GM18951 (cell line): ENCODE results near the gene GSG1L.

Experiments
- POLR2A ChIP-seq: IDR thresholded peaks from 4 replicates; pipeline ENCODE4 v1.6.1; 2011; ENCODE audit warnings: mild to moderate bottlenecking; ENCODE audit not compliant: insufficient read length, insufficient read depth; ENCODE audit errors: extremely low read depth
- in situ Hi-C: fragments of 300-500 bp; cut with MboI; formaldehyde crosslinking; loops from one replicate; pipeline ENCODE4 v1.12.0; 2022; ENCODE audit warnings: low sequenced_read_pairs, mixed read lengths, inconsistent platforms; ENCODE audit not compliant: unreplicated experiment

GSG1L gene

DNA sequence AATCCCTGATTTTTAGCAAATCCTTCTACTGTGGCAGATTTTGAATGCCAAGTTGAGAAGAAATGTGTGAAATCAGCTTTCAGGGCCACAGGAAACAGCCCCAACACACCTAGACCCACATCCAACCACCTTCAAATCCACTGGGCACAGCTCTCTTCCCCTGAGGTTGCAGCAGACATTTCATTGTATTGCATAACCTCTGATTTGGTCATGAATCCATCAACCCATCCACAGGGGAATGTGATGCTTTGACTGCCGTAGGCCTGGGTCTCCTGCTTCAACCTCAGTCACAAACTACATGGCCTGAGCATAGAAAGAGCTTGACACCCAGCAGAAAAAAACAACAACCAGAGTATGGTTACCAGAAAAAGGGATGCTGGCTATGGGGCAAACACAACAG lies 145.6 kb downstream of the GSG1L start:
- in situ Hi-C loops: no loop called here

DNA sequence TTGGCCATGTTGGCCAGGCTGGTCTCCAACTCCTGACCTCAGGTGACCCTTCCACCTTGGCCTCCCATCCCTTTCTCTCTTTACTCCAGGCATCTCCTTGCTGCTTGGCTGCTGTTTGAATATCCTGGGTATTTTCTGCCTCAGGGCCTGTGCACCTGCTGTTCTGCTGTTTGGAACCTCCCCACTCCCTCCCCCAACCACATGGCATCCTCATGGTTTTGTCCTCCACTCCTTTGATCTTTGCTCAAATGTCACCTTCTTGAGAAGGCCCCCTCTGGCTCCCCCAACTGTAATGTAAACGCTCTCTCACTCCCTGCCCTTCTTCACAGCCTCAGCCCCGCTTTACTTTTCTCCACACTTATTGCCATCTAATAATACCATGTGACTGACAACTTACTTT lies 152.0 kb downstream of the GSG1L start:
- in situ Hi-C loops: no loop called here
- TF ChIP-seq POLR2A: no peak

More for the DNA sequence above, 145.6 kb downstream of the GSG1L start:
- no peak for TF ChIP-seq POLR2A

DNA sequence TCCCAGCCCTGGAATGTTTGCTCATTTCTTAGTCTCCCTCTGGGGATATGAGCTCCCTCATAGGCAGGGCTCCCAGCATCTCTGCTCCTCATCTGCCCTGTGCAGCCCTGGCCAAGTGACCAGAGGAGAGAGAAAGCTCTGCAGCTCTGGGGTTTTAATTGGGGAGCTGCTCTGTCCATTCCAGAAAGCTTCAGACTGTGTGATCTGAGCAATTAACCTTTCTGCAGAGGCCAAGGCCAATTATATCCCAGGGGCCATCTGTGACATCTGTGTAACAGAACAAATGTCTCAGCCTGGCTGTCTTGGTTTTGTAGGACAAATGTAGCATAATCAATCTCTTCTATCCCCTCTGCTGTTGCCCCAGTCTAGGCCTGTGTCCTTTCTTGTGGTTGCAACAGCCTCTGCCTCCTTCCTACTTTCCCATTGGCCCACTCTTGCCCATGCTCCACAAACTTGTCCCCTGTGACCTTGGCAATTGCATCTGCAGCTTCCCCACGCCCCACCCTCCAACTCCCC lies 156.0 kb downstream of the GSG1L start:
- no peak for TF ChIP-seq POLR2A
- in situ Hi-C loops: no loop called here

DNA sequence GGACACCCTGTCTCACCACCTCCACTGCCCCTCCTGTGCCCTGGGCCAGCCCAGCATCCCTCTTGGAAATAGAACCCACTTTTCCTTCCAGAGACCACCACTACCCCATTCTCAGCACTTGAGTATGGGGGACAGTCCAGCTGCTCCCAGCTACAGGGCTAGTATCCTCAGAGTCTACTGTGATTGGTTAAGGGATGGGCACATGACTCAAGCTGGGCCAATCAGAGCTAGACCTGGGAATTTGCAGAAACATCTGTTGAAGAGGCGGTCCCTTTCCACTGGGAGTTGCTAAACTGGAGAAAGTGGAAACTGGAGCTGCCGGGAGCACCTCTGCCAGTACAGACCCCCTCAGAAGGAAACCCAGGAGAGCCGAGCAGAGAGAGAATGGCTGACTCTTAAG lies 156.6 kb downstream of the GSG1L start:
- in situ Hi-C loops: no loop called here
- TF ChIP-seq POLR2A: no peak

DNA sequence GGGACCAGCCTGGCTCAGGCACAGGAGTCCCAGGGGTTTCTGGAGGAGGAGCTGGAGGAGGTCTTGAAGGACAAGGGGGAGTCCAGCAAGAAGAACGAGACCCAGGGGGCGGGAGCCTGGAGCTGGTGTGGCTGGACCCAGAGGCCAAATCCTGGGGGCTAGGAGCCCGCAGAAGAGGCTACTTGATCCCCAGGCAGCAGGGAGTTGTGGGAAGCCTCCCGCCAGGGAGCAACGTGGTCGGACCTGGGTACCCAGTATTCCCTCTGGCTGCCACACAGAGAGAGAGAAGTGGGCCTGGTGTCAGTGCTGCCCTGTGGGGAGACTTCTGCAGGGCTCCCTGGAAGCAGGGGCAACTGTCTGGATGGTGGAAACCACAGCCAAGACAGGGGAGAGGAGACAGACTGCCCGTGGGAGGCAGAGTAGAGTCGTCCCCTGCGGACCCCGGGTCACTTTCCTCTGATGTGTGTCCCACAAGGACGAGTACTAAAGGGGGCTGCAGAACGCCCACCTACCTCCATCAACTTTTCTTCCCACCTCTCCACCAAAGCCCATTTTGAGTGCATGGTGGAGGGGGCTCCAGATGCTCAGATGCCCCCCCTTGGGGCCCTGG lies 160.4 kb downstream of the GSG1L start:
- TF ChIP-seq POLR2A: no peak
- in situ Hi-C loops: no loop called here

DNA sequence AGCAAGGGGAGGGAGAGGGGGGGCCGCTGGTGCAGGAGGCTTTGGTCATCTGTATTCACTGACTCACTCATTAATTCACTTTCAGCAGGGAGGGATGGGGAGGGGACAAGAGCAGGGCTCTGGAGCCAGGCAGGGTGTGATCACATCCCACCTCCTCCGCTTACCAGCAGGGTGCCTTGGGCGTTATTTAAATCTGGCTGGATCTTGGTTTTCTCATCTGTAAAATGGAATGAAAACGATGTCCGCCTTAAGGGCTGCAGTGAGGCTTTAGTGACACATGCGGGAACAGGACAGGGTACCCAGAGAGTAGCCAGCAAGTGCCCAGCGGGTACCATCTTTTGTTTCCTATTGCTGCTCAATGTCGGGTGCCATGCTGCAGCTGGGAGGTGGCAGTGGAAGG lies 161.0 kb downstream of the GSG1L start:
- in situ Hi-C loops: no loop called here
- no peak for TF ChIP-seq POLR2A

DNA sequence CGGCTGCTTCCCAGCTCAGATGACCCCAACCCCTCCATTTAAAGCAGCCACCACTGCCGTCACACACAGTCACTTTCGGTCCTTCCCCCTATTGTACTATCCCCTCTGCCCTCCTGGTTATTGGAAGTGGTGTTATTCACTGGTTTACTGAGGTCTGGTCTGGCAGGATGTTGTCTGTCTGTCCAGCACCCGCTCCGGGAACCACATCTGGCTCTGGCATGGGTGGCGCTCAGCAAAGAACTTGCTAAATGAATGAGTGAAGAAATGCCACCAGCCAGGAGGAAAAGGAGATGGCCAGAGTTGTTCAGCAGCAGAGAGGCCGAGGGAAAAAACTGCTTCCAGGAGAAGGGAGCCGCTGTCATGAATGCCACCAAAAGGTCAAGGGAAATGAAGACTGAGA lies 161.6 kb downstream of the GSG1L start:
- in situ Hi-C loops: no loop called here
- no peak for TF ChIP-seq POLR2A

DNA sequence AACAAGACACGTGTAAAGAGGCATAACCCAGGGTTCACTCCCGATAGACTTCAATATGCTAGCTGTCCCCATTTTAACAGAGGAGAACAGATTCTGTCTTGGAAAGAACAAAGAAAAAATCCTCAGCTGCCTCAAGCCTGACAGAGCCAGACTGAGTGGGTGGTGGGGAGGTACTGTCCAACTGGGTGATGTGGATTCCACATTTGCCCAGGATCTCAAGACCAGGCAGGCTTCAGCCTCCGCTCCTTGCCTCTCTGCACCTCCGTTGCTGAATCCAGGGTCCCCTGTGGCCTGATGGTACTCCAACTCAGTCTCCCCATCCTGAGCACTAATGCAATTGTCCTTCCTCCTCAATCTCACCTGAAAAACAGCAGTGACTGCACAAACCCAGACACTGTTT lies 163.8 kb downstream of the GSG1L start:
- no peak for TF ChIP-seq POLR2A
- in situ Hi-C loops: no loop called here

DNA sequence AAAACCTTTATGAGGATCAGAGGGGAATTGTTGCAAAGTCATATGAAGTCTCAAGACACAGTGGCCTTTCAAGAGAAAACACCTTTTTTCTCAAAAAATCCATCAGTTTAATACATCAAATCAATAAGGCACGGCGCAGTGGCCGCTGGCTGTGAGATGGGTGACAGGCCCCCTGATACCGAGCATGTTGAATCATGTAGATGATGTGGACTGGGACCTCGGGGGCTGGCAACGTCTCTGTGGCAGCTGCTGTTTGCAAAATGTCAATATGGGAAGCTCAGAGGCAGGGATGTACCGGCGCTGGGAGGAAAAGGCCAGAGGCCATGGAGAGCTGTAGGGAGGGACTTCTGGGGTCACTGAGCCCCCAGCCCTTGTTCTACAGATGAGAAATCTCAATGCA lies 169.1 kb downstream of the GSG1L start:
- no peak for TF ChIP-seq POLR2A
- in situ Hi-C loops: no loop called here

DNA sequence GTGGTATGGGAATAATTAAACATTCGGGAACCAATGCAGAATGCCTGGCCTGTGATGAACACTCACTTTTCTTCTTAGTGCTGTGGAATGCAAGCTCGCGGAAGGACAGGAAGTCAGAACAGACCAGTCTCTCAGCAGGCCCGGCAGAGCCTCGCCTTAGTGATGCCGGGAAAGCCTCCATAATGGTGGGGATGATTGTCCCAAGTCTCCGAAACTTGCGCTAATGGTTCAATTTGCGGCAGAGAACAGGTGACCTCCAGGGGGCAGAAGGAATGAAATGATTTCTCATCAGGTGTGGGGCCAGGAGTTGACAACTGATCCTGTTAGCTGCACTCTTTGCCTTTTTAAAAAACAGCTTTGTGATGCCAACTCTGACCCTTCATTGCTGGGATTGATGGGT lies 170.6 kb downstream of the GSG1L start:
- TF ChIP-seq POLR2A: no peak

DNA sequence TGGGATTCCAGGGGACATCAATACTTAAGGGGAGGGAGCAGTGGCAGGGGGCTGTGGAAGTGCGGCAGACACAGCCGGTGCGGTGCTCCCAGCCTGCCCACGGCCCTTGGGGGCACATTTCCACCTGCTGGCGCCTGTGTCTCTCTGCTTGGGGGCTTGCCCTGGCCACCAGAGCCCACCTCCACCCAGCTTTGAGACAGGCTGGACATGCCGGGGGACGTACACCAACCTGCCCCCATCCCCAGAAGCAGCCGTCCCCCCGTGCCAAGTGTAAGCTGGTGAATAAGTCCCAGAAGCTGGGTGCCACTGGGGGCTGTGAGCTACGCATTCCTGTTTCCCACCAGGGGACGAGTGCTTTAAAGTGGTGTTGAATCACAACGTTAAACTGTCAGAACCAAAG lies 172.6 kb downstream of the GSG1L start:
- in situ Hi-C loops: no loop called here
- TF ChIP-seq POLR2A: no peak

More for the DNA sequence above, 170.6 kb downstream of the GSG1L start:
- in situ Hi-C loops: no loop called here

DNA sequence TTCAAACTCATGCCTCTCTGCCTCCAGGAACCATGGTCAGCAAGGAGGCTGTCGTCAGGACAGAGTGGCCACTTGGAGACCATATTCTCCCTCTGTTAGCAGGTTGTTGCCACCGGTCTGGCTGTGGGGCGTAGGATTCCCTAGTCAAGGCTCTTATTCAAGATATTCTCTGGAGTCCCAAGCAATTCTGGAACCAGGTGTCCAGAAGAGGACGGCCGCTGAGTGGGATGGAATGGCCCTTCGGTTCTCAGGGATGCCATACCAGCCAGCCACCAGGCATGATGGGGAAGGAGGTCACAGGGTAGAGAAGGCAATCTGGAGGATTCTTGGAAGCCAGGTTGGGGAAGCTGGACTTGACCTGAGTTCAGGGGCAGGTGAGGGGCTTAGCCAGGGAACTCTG lies 173.5 kb downstream of the GSG1L start:
- in situ Hi-C loops: no loop called here
- TF ChIP-seq POLR2A: no peak

DNA sequence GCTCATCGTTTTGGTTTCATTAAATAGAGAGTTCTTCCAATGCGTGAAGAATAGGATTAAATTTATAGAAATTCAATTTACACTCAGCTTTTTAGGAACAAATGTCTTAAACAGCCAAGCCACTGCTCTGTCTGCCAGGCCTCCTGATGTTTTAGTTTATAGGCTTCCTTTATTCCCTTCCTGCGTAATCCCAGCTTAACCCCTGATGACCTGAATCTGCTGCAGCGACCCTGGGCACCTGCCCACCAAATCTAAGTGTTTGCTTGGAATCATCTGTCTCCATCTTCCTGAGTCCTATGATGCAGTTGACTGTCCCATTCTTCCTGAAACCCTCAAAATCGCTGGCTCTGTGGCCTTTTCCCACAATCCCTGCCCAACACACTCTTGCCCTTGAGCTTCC lies 179.9 kb downstream of the GSG1L start:
- in situ Hi-C loops: no loop called here

DNA sequence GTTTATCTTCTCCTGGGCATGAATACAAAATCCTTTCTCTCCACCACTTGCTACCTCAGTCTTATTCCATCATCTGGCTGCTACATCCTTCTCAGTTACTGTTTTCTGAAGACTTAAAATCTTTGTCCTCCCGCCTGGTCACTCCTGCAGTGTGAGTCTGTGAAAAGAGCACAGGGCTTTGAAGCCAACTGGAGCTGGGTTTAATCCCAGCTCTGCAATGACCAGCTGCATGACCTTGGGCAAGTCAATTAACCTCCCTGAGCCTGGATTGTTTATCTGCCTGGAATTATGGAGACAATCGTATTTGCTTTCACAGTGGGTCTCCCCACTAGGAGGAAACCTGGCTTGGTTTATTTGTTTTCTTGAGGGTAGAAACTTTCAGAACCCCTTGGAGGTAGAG lies 183.2 kb downstream of the GSG1L start:
- in situ Hi-C loops: no loop called here
- TF ChIP-seq POLR2A: no peak

More for the DNA sequence above, 179.9 kb downstream of the GSG1L start:
- TF ChIP-seq POLR2A: no peak
